Sigmoid colon (tissue), 7 donors: ENCODE results near the gene EXOSC10. TPM values are rescaled to one million over a fixed set of nuclear protein-coding genes. Genes with fewer than 3 reads are reported as not detected.

Experiments
- DNase-seq: peaks from one replicate; pipeline ENCODE4 v3.0.0-alpha.2; 2019
- H3K27ac ChIP-seq, 4 donors: fragments of 200-600 bp; sonication (generic); one replicate each; pipeline ENCODE4 v1.5.1; 2016 to 2019; ENCODE audit warnings: mild to moderate bottlenecking in 1 of 4
- H3K27me3 ChIP-seq, 3 donors: fragments of 200-600 bp; sonication (generic); one replicate each; pipeline ENCODE4 v1.5.1; 2019; ENCODE audit warnings: mild to moderate bottlenecking in 1 of 3
- H3K36me3 ChIP-seq, 4 donors: fragments of 200-600 bp; sonication (generic); one replicate each; pipeline ENCODE4 v1.5.1; 2016 to 2019
- H3K4me1 ChIP-seq, 4 donors: fragments of 200-600 bp; sonication (generic); one replicate each; pipeline ENCODE4 v1.5.1; 2017 to 2019
- H3K4me3 ChIP-seq, 4 donors: fragments of 200-600 bp; sonication (generic); one replicate each; pipeline ENCODE4 v1.5.1; 2017 to 2019; ENCODE audit warnings: mild to moderate bottlenecking in 2 of 4, moderate library complexity in 1 of 4
- H3K9me3 ChIP-seq, 4 donors: fragments of 200-600 bp in 3 of 4; sonication (generic) in 3 of 4; one replicate each; pipeline versions ENCODE4 v1.5.1 to v1.6.1; 2013 to 2019
- EP300 ChIP-seq, 4 donors: sonication (generic); formaldehyde crosslinking; IDR thresholded peaks; one replicate each; pipeline ENCODE4 v1.6.1; 2017; ENCODE audit warnings: antibody characterized with exemption in 4 of 4
- POLR2A ChIP-seq, 2 donors: fragments of 450-650 bp; IDR thresholded peaks; one replicate each; pipeline ENCODE4 v1.6.1; 2016; ENCODE audit warnings: antibody characterized with exemption in 2 of 2, mild to moderate bottlenecking in 2 of 2, moderate library complexity in 2 of 2
- POLR2AphosphoS5 ChIP-seq, 4 donors: sonication (generic); formaldehyde crosslinking; IDR thresholded peaks; one replicate each; pipeline ENCODE4 v1.6.1; 2017; ENCODE audit warnings: antibody characterized with exemption in 4 of 4
- WGBS, 2 donors: extraction: QIAGEN DNeasy Blood & Tissue Kit; methylation state at CpG; one replicate each; pipeline ENCODE4 v1.1.7; 2013; 5-methylcytosine and 5-hydroxymethylcytosine counted together
- intact Hi-C: fragments of 100-400 bp; cut with DNase I; formaldehyde crosslinking; loops from one replicate; pipeline ENCODE4 v1.15.1; 2023
- polyA plus RNA-seq, 3 donors: library from polyadenylated mRNA; stranded (reverse); fragments of 200-250 nt; gene quantifications; one replicate each; pipeline ENCODE4 v1.2.3, GENCODE V29; 2013
- total RNA-seq, 4 donors: library from RNA; depleted of rRNA; stranded (reverse); fragments of >200 nt; gene quantifications; one replicate each; pipeline ENCODE4 v1.1.0, GENCODE V29; 2016
- TF ChIP-seq, protein P1 (sequence below), 4 experiments: fragments of 450-650 bp in 3 of 4; fragments of 200-600 bp in 1 of 4; IDR thresholded peaks; one replicate each; pipeline ENCODE4 v1.5.1; 2016 to 2019; ENCODE audit warnings: antibody characterized with exemption in 4 of 4, mild to moderate bottlenecking in 3 of 4, moderate library complexity in 2 of 4
- donor health status: healthy with polysubstance abuse.
- donor health status: Bipolar disorder and iron deficiency.
- donor health status: healthy.

EXOSC10 gene
- total and polyA plus RNA-seq, 7 donors, result 18.6 to 53.7 (median 38.8) TPM

DNA sequence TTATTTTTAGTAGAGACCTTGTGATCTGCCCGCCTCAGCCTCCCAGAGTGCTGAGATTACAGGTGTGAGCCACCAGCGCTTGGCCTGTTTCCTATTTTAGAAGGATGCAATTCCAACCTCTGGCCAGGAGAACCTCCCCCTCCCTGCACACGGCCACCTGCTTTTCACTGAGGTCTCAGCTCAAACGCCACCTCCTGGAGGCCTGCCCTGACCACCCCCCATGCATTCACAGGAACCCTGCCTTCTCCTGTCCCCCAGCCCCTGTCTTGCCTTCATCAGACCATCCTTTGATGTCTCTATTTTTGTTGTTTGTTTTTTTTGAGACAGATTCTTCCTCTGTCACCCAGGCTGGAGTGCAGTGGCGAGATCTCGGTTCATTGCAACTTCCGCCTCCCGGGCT, 42.2 kb downstream of the EXOSC10 start:
- no peaks in the 10 kb centered on the region for H3K9me3 ChIP-seq
- H3K36me3 ChIP-seq, result peaks cover 0 to 36% (median 7%) of the 10 kb centered on the region in 4 donors
- 88 to 92% methylated on average over 8 of the region's 8 CpGs for WGBS, 2 donors
- intact Hi-C loops, result no loop called here
- peaks cover 0 to 13% (median 0%) of the 10 kb centered on the region in 3 donors for H3K27me3 ChIP-seq
- TF ChIP-seq, protein P1, sequence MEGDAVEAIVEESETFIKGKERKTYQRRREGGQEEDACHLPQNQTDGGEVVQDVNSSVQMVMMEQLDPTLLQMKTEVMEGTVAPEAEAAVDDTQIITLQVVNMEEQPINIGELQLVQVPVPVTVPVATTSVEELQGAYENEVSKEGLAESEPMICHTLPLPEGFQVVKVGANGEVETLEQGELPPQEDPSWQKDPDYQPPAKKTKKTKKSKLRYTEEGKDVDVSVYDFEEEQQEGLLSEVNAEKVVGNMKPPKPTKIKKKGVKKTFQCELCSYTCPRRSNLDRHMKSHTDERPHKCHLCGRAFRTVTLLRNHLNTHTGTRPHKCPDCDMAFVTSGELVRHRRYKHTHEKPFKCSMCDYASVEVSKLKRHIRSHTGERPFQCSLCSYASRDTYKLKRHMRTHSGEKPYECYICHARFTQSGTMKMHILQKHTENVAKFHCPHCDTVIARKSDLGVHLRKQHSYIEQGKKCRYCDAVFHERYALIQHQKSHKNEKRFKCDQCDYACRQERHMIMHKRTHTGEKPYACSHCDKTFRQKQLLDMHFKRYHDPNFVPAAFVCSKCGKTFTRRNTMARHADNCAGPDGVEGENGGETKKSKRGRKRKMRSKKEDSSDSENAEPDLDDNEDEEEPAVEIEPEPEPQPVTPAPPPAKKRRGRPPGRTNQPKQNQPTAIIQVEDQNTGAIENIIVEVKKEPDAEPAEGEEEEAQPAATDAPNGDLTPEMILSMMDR (IDR thresholded peaks at IDR 0.05), result no peak
- no peak for TF ChIP-seq EP300 (IDR thresholded peaks at IDR 0.05)
- no peak for TF ChIP-seq POLR2A (IDR thresholded peaks at IDR 0.05)
- TF ChIP-seq POLR2AphosphoS5 (IDR thresholded peaks at IDR 0.05), result no peak
- no peak overlapping the region for H3K27ac ChIP-seq
- no peak for DNase-seq
- no peak overlapping the region for H3K4me3 ChIP-seq
- peaks cover 0 to 32% (median 26%) of the 10 kb centered on the region in 4 donors for H3K4me1 ChIP-seq

- intact Hi-C loops, result no loop called here
- no peak for DNase-seq
- H3K27me3 ChIP-seq, result peaks cover 0 to 13% (median 0%) of the 10 kb centered on the region in 3 donors
- H3K27ac ChIP-seq, result no peak overlapping the region
- peaks cover 0 to 36% (median 7%) of the 10 kb centered on the region in 4 donors for H3K36me3 ChIP-seq
- H3K4me1 ChIP-seq, result peaks cover 0 to 30% (median 23%) of the 10 kb centered on the region in 4 donors
- no peaks in the 10 kb centered on the region for H3K9me3 ChIP-seq
- WGBS, 2 donors, result 92 to 96% methylated on average over 7 of the region's 7 CpGs
- H3K4me3 ChIP-seq, result no peak overlapping the region
- TF ChIP-seq POLR2A (IDR thresholded peaks at IDR 0.05), result no peak
- TF ChIP-seq EP300 (IDR thresholded peaks at IDR 0.05), result no peak
- TF ChIP-seq POLR2AphosphoS5 (IDR thresholded peaks at IDR 0.05), result no peak
- TF ChIP-seq, protein P1 (IDR thresholded peaks at IDR 0.05), result no peak
Observed at GRCh38 chr1:11056504-11056903, 43.2 kb downstream of the EXOSC10 start.

DNA sequence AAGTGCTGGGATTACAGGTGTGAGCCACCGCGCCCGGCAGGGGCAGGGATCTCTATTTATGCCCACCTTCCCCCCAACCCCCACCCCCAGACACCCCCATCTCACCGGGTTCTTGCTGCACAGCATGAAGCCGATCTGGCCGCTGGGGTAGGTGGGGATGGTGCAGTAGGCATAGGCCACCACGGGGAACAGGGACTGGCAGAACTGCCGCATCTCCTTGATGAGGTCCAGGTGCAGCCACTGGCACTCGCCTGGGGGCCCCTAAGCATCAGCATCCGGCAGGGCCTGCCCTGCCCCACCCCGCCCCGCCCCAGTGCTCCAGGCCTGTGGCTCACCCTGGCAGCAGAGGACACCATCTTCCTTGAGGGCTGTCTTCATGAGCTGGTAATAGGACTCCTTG, 44.0 kb downstream of the EXOSC10 start:
- intact Hi-C loops, result no loop called here
- no peak overlapping the region for H3K4me3 ChIP-seq
- no peak overlapping the region for H3K27ac ChIP-seq
- DNase-seq, result no peak
- peaks cover 0 to 13% (median 0%) of the 10 kb centered on the region in 3 donors for H3K27me3 ChIP-seq
- H3K9me3 ChIP-seq, result no peaks in the 10 kb centered on the region
- H3K4me1 ChIP-seq, result peaks cover 0 to 22% (median 14%) of the 10 kb centered on the region in 4 donors
- TF ChIP-seq, protein P1 (IDR thresholded peaks at IDR 0.05), result no peak
- TF ChIP-seq POLR2AphosphoS5 (IDR thresholded peaks at IDR 0.05), result no peak
- no peak for TF ChIP-seq POLR2A (IDR thresholded peaks at IDR 0.05)
- no peak for TF ChIP-seq EP300 (IDR thresholded peaks at IDR 0.05)
- peaks cover 0 to 36% (median 7%) of the 10 kb centered on the region in 4 donors for H3K36me3 ChIP-seq
- 74 to 87% methylated on average over 12 of the region's 12 CpGs for WGBS, 2 donors

GRCh38 chr1:11054666-11055065, 45.0 kb downstream of the EXOSC10 start:
- TF ChIP-seq POLR2AphosphoS5 (IDR thresholded peaks at IDR 0.05) (no peak), POLR2A (IDR thresholded peaks at IDR 0.05) (no peak), EP300 (IDR thresholded peaks at IDR 0.05) (no peak)
- TF ChIP-seq, protein P1 (IDR thresholded peaks at IDR 0.05), result no peak
- Histone ChIP-seq H3K27me3 (peaks cover 0 to 13% (median 0%) of the 10 kb centered on the region in 3 donors), H3K27ac (no peak overlapping the region), H3K36me3 (peaks cover 0 to 36% (median 7%) of the 10 kb centered on the region in 4 donors), H3K9me3 (no peaks in the 10 kb centered on the region), H3K4me3 (no peak overlapping the region), H3K4me1 (peaks cover 0 to 18% (median 12%) of the 10 kb centered on the region in 4 donors)
- no peak for DNase-seq
- WGBS, 2 donors, result 94 to 95% methylated on average over 22 of the region's 22 CpGs
- intact Hi-C loops, result no loop called here

DNA sequence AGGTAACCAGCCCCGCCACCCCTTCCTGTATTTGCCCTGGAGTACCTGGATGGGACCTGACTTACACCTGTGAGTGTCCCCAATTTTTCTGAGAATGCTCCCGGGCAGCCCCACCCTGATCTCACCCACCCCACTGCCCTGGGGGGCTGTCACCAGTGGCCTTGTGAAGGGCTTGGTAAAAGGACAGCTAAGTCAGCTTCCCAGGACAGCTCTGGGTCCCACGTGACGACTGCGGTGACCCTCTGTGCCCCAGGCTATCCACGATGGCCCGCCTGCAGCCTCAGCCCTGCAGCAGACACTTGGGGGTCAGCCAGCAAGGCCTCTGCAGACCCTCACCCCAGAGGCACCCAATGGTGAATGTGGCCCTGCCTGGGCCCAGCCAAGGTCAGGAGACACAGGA, 45.5 kb downstream of the EXOSC10 start:
- TF ChIP-seq, protein P1 (IDR thresholded peaks at IDR 0.05), result no peak
- TF ChIP-seq EP300 (IDR thresholded peaks at IDR 0.05) (no peak), POLR2AphosphoS5 (IDR thresholded peaks at IDR 0.05) (no peak), POLR2A (IDR thresholded peaks at IDR 0.05) (no peak)
- no peak for DNase-seq
- H3K9me3 ChIP-seq, result no peaks in the 10 kb centered on the region
- no peak overlapping the region for H3K4me3 ChIP-seq
- H3K4me1 ChIP-seq, result peaks cover 0 to 14% (median 9%) of the 10 kb centered on the region in 4 donors
- H3K36me3 ChIP-seq, result peaks cover 0 to 36% (median 7%) of the 10 kb centered on the region in 4 donors
- peaks cover 0 to 13% (median 0%) of the 10 kb centered on the region in 3 donors for H3K27me3 ChIP-seq
- intact Hi-C loops, result no loop called here
- 85 to 95% methylated on average over 7 of the region's 7 CpGs for WGBS, 2 donors
- H3K27ac ChIP-seq, result no peak overlapping the region
